AG08396 (cell line): ENCODE measurements around the gene YAE1.

Experiments used
- DNase-seq: peaks from one replicate; pipeline ENCODE4 v3.0.0; 2012; ENCODE audit warnings: low spot score, mixed read lengths

Gene YAE1

GRCh38 chr7:39608278-39608677 lies 42.1 kb downstream of the YAE1 start:
- no peak for DNase-seq

- peak; percentile 75 for DNase-seq
These were observed 43.1 kb downstream of the YAE1 start for GRCh38 chr7:39609113-39609934.

GRCh38 chr7:39609935-39610263 lies 43.7 kb downstream of the YAE1 start:
- DNase-seq: no peak

- DNase-seq: no peak
These were observed 47.4 kb downstream of the YAE1 start for GRCh38 chr7:39613577-39613976.

- no peak for DNase-seq
These were observed 48.1 kb downstream of the YAE1 start for GRCh38 chr7:39614299-39614698.

- no peak for DNase-seq
These were observed 49.3 kb downstream of the YAE1 start for GRCh38 chr7:39615350-39615975.

- no peak for DNase-seq
These were observed 49.9 kb downstream of the YAE1 start for GRCh38 chr7:39616138-39616537.

GRCh38 chr7:39617005-39617404 lies 50.8 kb downstream of the YAE1 start:
- no peak for DNase-seq

- DNase-seq: no peak
These were observed 52.7 kb downstream of the YAE1 start for GRCh38 chr7:39618868-39619267.

- DNase-seq: no peak
These were observed 54.3 kb downstream of the YAE1 start for GRCh38 chr7:39620486-39620885.

GRCh38 chr7:39621261-39621660 lies 55.1 kb downstream of the YAE1 start:
- DNase-seq: peak; percentile 83

- no peak for DNase-seq
These were observed 55.7 kb downstream of the YAE1 start for GRCh38 chr7:39621784-39622411.
